WI38 (cell line): ENCODE results near the gene LRP11.

Source experiments
- H3K4me3 ChIP-seq: 2 replicates; pipeline ENCODE4 v1.5.1; 2011; ENCODE audit warnings: low read depth, mild to moderate bottlenecking, control low read depth, low read length
- TF ChIP-seq, protein P1 (sequence below): IDR thresholded peaks from 2 replicates; pipeline ENCODE4 v1.5.1; 2012; ENCODE audit warnings: low read depth, mild to moderate bottlenecking, control low read depth, low read length

The LRP11 gene

GRCh38 chr6:149877659-149878058 lies 13.5 kb upstream of the LRP11 start:
- TF ChIP-seq, protein P1, sequence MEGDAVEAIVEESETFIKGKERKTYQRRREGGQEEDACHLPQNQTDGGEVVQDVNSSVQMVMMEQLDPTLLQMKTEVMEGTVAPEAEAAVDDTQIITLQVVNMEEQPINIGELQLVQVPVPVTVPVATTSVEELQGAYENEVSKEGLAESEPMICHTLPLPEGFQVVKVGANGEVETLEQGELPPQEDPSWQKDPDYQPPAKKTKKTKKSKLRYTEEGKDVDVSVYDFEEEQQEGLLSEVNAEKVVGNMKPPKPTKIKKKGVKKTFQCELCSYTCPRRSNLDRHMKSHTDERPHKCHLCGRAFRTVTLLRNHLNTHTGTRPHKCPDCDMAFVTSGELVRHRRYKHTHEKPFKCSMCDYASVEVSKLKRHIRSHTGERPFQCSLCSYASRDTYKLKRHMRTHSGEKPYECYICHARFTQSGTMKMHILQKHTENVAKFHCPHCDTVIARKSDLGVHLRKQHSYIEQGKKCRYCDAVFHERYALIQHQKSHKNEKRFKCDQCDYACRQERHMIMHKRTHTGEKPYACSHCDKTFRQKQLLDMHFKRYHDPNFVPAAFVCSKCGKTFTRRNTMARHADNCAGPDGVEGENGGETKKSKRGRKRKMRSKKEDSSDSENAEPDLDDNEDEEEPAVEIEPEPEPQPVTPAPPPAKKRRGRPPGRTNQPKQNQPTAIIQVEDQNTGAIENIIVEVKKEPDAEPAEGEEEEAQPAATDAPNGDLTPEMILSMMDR: no peak

DNA sequence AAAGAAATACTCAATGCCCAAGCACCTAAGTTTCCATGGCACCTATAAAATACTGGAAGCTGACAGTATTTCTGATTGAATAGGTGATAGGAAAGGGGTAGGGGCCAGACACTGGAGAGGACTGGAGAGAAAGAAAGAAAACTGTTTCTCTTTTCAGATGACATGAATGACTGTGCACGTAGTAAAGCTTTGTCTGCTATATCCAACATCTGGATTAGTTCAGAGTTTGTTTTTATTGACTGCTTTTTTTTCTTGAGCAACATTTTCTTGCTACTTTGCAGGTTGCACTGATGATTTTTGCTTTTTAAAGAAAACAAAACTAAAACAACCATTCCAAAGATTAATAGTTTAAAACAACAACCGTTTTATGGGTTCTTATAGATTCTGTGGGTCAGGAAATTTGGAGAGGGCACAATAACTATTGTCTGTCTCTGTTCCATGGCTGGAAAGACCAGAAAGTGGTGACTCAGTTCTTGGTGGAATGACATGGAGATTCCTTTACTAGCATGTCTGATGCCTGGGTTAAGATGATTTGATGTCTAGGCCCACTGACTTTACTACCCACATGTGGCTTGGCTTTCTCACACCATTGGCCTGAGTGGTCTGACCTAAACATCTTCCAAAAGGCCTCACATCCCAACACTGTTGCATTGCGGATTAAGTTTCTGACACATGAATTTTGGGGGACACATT lies 12.2 kb upstream of the LRP11 start:
- TF ChIP-seq, protein P1: no peak
- no peak overlapping the region for H3K4me3 ChIP-seq

More at GRCh38 chr6:149877659-149878058, 13.5 kb upstream of the LRP11 start:
- no peak overlapping the region for H3K4me3 ChIP-seq

DNA sequence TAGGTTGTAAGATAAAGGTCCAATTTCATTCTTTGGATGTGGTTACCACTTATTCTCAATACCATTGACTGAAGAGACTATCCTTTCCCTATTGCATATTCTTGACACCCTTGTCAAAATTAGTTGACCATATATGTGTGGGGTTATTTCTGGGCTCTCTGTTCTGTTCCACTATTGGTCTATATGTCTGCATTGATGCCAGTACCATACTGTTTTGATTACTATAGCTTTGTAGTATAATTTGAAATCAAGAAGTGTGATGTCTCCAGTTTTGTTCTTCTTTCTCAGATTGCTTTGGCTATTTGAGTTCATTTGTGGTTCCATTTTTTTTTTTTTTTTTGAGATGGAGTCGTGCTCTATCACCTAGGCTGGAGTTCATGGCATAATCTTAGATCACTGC lies 8.1 kb upstream of the LRP11 start:
- H3K4me3 ChIP-seq: no peak overlapping the region
- TF ChIP-seq, protein P1: no peak

GRCh38 chr6:149871182-149871581 lies 7.0 kb upstream of the LRP11 start:
- H3K4me3 ChIP-seq: no peak overlapping the region
- TF ChIP-seq, protein P1: no peak

DNA sequence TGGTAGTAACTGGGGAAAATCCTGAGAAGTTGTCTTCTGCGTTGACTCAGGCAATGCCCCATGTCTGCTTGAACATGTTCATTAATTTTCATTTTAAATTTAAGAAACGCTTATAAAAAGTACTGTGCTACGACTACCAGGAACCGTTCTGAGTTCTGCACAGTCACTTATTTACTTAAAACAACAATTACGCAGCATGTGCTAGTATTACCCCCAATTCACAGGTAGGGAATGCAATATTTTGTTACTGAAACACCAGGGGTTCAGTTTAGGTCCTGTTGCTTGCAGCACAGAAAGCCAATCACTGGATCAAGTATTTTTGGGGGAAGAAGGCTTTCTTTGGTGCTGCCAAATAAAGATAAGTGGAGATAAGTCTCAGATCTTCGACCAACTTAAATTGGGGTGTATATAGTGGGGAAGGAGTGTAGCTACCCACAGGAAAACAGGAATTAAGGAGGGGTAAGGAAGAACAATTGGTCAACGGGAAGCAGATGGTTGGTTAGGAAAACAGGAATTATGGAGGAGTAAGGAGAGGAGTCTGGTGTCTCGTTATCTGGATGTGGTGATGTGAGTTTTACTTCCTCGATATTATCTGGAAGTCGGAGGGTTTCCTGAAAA lies 5.2 kb upstream of the LRP11 start:
- TF ChIP-seq, protein P1: no peak
- no peak overlapping the region for H3K4me3 ChIP-seq

GRCh38 chr6:149867876-149868640 lies 3.9 kb upstream of the LRP11 start:
- H3K4me3 ChIP-seq: no peak overlapping the region
- TF ChIP-seq, protein P1: no peak
